NCI-H2227 (cell line): Measurements from ENCODE around the gene GLYATL2.

Experiments used
- DNase-seq: peaks from one replicate; lab custom pipeline; 2025; ENCODE audit not compliant: unreplicated experiment; lab: John Stamatoyannopoulos, UW

Gene GLYATL2

DNA sequence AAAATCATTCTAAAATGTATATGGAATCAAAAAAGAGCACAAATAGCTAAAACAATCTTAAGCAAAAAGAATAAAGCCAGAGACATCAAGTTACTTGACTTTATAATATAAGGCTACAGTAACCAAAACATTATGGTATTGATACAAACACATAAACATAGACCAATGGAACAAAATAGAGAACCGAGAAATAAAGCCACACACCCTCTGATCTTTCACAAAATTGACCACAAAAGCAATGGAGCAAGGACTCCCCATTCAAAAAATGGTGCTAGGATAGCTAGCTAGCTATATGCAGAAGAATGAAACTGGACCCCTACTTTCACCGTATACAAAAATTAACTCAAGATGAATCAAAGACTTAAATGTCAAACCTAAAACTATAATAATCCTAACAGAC lies 43.2 kb downstream of the GLYATL2 start:
- no peak for DNase-seq

DNA sequence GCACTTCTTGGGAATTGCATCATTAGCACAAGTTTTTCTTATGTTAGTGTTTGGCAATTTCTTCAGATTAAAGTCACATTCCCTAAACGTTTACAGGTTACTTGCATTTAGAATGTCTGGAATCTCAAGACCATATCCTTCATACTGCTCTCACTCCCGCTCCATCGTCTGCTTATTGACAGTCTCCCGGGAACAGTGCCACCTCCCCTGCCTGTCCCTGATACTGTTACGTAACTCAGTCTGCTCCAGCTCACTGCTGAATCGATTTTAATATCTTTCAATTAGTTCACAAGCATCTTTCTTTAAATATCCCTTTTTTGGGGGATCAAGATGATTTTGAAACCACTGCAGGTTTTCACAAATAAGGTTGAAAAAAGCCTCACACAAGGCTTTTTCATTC lies 48.2 kb downstream of the GLYATL2 start:
- no peak for DNase-seq

DNA sequence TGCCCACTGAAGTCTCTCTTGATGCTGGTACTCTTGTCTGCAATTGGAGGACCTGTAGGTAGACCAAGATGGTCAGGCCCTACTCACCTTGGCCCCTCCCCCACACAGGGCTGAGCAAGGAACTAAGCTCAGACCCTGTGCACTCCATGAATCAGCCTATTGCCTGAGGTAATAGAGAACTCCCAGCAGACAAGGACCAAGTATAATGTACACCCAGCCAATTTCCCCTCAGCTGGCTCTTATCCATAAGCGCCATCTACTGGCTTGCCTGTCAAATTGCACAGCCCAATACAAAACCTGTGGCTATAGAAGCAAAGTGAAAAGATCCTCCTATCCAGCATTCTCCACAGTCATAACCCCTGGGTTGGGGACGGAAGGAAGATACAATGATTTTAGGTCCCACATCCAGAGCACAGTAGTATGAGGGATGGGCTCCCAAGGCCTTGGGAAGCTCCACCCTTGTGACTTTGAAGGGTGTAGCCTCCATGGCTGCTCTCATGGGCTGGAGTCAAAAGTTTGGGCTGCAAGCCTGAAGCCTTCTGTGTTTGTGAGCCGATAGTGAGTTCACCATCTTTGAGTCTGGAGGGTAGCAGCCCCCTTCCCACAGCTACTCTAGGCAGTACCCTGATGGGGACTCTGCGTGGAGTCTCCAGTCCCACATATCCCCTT lies 56.0 kb downstream of the GLYATL2 start:
- DNase-seq: no peak

DNA sequence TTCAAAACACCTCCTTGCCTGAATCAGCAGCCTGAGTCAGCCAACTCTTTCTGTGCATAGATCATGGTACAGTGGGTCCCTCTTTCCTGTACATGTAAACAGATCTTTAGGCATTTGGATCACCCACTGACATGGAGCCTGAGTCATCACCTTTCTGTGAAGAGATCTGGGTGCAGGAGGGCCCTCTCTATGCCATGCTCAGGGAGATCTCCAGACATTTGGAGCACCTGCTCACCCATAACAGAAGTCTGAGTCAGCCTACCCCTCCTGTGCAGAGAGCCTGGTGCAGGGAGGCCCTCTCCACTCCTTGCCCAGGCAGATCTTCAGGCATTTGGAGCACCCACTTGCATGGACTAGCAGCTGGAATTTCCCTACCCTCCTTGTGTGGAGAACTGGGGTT lies 56.6 kb downstream of the GLYATL2 start:
- no peak for DNase-seq

DNA sequence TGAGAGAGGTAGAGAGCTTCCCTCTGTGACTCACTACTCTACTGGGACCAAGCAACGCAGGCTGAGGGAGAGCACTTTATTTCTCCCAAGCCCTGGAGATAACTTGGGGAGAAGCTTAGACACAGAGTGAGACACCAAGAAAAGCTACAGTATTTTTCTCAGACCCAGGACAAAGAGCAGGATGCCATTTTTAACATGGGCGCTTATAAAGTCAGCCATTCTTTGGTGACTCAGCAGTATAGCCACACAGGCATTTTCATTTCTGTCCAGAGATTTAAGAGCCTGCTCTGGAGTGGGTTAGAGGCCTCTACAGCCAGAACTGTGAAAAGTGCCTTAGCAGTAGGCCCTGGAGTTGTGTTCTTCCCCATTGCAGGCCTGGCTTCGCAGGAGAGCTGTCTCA lies 57.8 kb downstream of the GLYATL2 start:
- no peak for DNase-seq

DNA sequence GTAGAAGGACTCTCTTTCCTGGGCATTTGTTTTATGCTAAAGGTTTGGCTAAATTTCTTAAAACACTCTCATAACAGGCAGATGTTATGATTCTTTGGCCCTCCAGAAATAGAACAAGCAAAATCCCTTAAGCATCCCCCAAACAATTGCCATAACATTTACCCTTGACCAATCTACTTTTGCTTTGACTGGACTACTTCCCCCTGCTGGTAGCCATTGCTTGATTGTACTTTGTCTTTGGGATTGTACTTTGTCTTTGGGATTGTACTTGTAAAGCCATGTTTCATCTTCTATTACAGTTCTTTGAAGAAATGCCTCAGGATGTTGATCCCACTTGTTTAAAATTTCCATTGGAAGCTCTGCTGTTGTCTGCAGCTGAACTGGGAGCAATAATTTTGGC lies 59.5 kb downstream of the GLYATL2 start:
- DNase-seq: no peak
